HEK293 (cell line): ENCODE measurements around the gene ANKRD44.

Source experiments
- CTCF ChIA-PET: fragments of 350-600 bp; formaldehyde crosslinking; extraction: SDS; loops from one replicate; lab custom pipeline; 2021; ENCODE audit warnings: antibody characterized with exemption; lab: Yijun Ruan, JAX
- POLR2A ChIA-PET: fragments of 300-600 bp; formaldehyde crosslinking; extraction: SDS; loops from one replicate; lab custom pipeline; 2020; ENCODE audit warnings: antibody characterized with exemption, inconsistent platforms; lab: Yijun Ruan, JAX
- H3K27ac ChIP-seq: fragments of 200-500 bp; sonication (Bioruptor generic); 2 replicates; pipeline ENCODE4 v1.5.1; 2014; ENCODE audit warnings: low read depth, low read length, control low read depth, inconsistent platforms; ENCODE audit errors: extremely low read depth
- H3K36me3 ChIP-seq, 2 experiments: fragments of 200-500 bp in 1 of 2; sonication (Bioruptor generic) in 1 of 2; 1 replicate in 1 of 2; 2 replicates in 1 of 2; pipeline ENCODE4 v1.5.1; 2014 to 2017; ENCODE audit warnings: inconsistent platforms in 2 of 2, low read length in 2 of 2; ENCODE audit not compliant: control insufficient read depth in 2 of 2, insufficient read depth in 1 of 2
- H3K4me1 ChIP-seq: fragments of 200-500 bp; sonication (Bioruptor generic); 2 replicates; pipeline ENCODE4 v1.5.1; 2014; ENCODE audit warnings: mild to moderate bottlenecking, low read length, inconsistent platforms; ENCODE audit not compliant: control insufficient read depth, insufficient read depth
- H3K4me3 ChIP-seq: 2 replicates; pipeline ENCODE4 v1.5.1; 2011; ENCODE audit warnings: low read depth, mild to moderate bottlenecking, control low read depth, low read length, moderate library complexity
- H3K9me3 ChIP-seq: fragments of 200-500 bp; sonication (Bioruptor generic); 2 replicates; pipeline ENCODE4 v1.5.1; 2014; ENCODE audit warnings: low read depth, low read length, inconsistent platforms; ENCODE audit not compliant: control insufficient read depth, insufficient read depth
- EGR2 ChIP-seq: fragments of 450-650 bp; formaldehyde crosslinking; IDR thresholded peaks from 2 replicates; pipeline ENCODE4 v1.5.1; 2016; ENCODE audit warnings: low read depth, missing biosample characterization, missing genetic modification characterization
- ELK4 ChIP-seq: IDR thresholded peaks from 2 replicates; pipeline ENCODE4 v1.6.1; 2011; ENCODE audit warnings: mild to moderate bottlenecking, low read depth, low read length, borderline replicate concordance
- HIC1 ChIP-seq: fragments of 450-650 bp; formaldehyde crosslinking; IDR thresholded peaks from 2 replicates; pipeline ENCODE4 v1.5.1; 2016; ENCODE audit warnings: missing biosample characterization, missing genetic modification characterization
- KLF17 ChIP-seq: fragments of 450-650 bp; formaldehyde crosslinking; IDR thresholded peaks from 2 replicates; pipeline ENCODE4 v1.5.1; 2016; ENCODE audit warnings: missing biosample characterization, missing genetic modification characterization
- MEIS1 ChIP-seq: sonication (generic); formaldehyde crosslinking; IDR thresholded peaks from 2 replicates; pipeline ENCODE4 v1.8.1; 2022; ENCODE audit warnings: missing genetic modification reagents, mild to moderate bottlenecking, borderline replicate concordance
- PRDM10 ChIP-seq: fragments of 450-650 bp; formaldehyde crosslinking; IDR thresholded peaks from 2 replicates; pipeline ENCODE4 v1.5.1; 2016; ENCODE audit warnings: missing biosample characterization, missing genetic modification characterization
- ZBTB17 ChIP-seq: fragments of 450-650 bp; formaldehyde crosslinking; IDR thresholded peaks from 2 replicates; pipeline ENCODE4 v1.5.1; 2016; ENCODE audit warnings: missing biosample characterization, missing genetic modification characterization
- ZBTB44 ChIP-seq: fragments of 450-650 bp; IDR thresholded peaks from 2 replicates; pipeline ENCODE4 v1.5.1; 2018; ENCODE audit warnings: missing biosample characterization, mild to moderate bottlenecking, missing genetic modification characterization
- ZNF561 ChIP-seq: fragments of 450-650 bp; IDR thresholded peaks from 2 replicates; pipeline ENCODE4 v1.5.1; 2018; ENCODE audit warnings: missing biosample characterization, missing genetic modification characterization, borderline replicate concordance
- ZNF677 ChIP-seq: fragments of 450-650 bp; IDR thresholded peaks from 2 replicates; pipeline ENCODE4 v1.5.0; 2018; ENCODE audit warnings: missing biosample characterization, mild to moderate bottlenecking, missing genetic modification characterization, moderate library complexity
- ZNF692 ChIP-seq: fragments of 450-650 bp; formaldehyde crosslinking; IDR thresholded peaks from 2 replicates; pipeline ENCODE4 v1.5.1; 2016; ENCODE audit warnings: missing biosample characterization, missing genetic modification characterization
- ZNF701 ChIP-seq: fragments of 450-650 bp; formaldehyde crosslinking; IDR thresholded peaks from 2 replicates; pipeline ENCODE4 v1.5.1; 2016; ENCODE audit warnings: missing biosample characterization, missing genetic modification characterization

ANKRD44 gene

GRCh38 chr2:197158591-197159550 is 151.7 kb downstream of the ANKRD44 start (continued):
- TF ChIP-seq ELK4 (no peak), ZBTB44 (tag by site-specific recombination) (no peak), KLF17 (tag by site-specific recombination) (no peak), ZBTB17 (tag by site-specific recombination) (no peak), ZNF677 (tag by site-specific recombination) (no peak), PRDM10 (tag by site-specific recombination) (no peak), ZNF561 (tag by site-specific recombination) (no peak), EGR2 (tag by site-specific recombination) (no peak), MEIS1 (CRISPR knock-in tag) (no peak), ZNF692 (tag by site-specific recombination) (no peak)
- TF ChIP-seq, all 188 proteins: peak for 2

- ChIA-PET CTCF (interaction anchor here (2.1 to 2.7 kb wide), 3 partner anchors 10 to 45 kb away, joined by 5 to 17 read pairs (median 15); no protein-coding TSS in a partner anchor), POLR2A (no interaction called here)
- TF ChIP-seq HIC1 (no peak), ZNF701 (tag by site-specific recombination) (no peak)
- H3K9me3 ChIP-seq = no peaks in the 10 kb centered on the region
- no peak overlapping the region for H3K27ac ChIP-seq
- peaks cover 6% of the 10 kb centered on the region; the same call in 1 of the 2 replicates for H3K4me1 ChIP-seq
- no peak overlapping the region for H3K4me3 ChIP-seq
- no peaks in the 10 kb centered on the region for H3K36me3 ChIP-seq
Observed at GRCh38 chr2:197157879-197158537, 152.6 kb downstream of the ANKRD44 start.
